NCI-H1092 treated with DMSO at 0.1 percent for 48 hours (cell line): ENCODE measurements around the gene GUCA1A.
"Not testable (repeated sequence)": the region's sequence is repeated elsewhere in the genome, so short reads cannot be mapped to it uniquely, and the experiment has no call there.

ENCODE experiments used
- DNase-seq: peaks from one replicate; lab custom pipeline; 2025; lab: John Stamatoyannopoulos, UW

The GUCA1A gene

GRCh38 chr6:42177514-42178364 is 4.6 kb downstream of the GUCA1A start:
- DNase-seq, result no peak

GRCh38 chr6:42179261-42179944 is 6.2 kb downstream of the GUCA1A start:
- no peak for DNase-seq

GRCh38 chr6:42179945-42180313 is 6.8 kb downstream of the GUCA1A start:
- DNase-seq, result no peak

DNA sequence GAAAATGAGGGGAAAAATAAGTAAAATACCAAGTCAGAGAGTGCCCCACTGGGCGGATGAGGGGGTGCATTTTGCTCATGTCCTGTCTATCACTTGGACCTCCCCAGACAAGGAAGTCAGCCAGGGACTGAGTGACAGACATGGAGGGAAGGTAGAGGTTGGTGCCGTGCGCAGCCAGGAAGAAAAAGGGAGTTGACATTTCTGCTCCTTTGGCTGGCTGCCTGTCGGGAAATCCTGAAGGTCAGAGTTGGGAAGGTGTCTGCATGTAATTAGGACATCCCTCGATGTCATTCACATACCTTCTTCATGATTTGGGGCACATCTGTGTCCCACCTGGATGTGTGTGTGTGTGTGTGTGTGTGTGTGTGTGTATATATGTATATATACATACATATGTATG is 8.9 kb downstream of the GUCA1A start:
- no peak for DNase-seq

- DNase-seq, result no peak
Measured at GRCh38 chr6:42184475-42184874, 11.3 kb downstream of the GUCA1A start.

DNA sequence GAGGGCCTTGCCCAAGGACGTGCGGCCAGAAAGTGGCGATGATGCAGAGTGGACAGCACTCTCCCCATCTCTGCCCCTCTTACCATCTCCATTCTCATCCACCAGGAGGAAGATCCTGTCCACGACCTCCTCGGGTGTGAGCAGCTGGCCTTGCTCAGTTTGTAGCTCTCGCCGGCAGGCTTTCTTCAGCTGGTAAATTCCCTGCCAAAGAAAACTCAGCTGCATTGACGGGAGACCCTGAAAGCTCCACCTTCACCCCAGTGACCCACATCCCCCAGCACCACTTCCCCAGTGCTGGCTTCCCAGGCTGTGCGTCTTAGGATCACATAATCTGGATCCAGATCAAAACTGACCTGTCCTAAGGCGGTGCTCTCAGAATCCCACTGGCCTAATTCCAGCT is 12.4 kb downstream of the GUCA1A start:
- DNase-seq, result no peak

DNA sequence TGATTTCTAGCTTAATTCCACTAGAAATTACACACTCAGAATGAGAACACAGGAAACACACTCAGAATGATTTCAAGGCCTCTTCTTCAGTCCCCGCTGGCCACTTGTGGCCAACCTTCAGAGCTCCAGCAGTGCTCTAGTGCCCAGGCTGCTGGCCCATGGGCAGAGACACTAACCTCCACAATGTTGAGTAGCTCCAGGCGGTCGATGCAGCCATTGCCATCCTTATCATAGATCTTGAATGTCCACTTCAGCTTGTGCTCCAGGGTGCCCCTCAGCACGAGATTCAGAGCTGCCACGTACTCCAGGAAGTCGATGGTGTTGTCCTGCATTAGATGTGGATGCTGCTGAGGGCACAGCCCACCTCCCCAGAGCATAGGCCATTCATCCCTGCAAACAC is 15.2 kb downstream of the GUCA1A start:
- DNase-seq, result no peak

- no peak for DNase-seq
Measured at GRCh38 chr6:42190554-42191183, 17.5 kb downstream of the GUCA1A start.

- DNase-seq, result not testable (repeated sequence)
Measured at GRCh38 chr6:42192385-42192784, 19.2 kb downstream of the GUCA1A start.

DNA sequence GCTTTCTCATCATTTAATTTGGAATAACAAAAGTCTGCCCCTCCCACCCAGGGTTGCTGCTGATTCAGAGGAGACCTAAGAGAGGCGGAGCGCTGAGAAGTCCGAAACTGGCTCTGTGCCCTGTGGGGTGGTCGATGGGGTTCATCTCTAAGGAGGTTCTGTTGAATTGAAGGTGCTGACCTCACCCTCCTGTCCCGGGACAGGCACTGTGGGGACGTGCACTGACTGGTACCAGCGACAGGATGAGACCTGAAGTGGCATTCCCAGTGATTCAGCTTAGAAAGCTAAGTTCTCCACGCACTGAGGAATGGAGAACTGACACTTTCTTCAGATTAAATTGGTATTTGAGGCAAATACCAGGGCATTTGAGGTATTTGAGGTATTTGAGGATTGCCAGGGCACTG is 20.3 kb downstream of the GUCA1A start:
- no peak for DNase-seq

DNA sequence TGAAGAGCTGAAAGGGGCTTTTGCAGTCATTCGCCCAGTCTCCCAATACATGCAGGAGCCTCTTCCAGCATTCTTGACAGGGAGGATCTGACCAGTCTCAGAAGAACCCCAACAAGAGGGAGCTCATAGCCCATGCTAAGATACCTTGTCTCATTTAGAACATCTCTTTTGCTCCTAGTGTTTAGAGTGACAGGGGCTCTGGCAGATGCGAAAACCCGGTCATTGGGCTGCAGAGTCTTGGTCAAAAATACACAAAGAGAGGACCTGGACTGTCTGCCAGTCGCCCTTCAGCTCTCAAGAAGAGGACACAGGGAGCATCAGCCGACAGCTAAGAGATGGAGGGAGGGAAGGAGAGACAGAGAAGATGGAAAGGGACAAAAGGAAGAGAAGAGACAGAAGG is 20.9 kb downstream of the GUCA1A start:
- DNase-seq, result no peak

DNA sequence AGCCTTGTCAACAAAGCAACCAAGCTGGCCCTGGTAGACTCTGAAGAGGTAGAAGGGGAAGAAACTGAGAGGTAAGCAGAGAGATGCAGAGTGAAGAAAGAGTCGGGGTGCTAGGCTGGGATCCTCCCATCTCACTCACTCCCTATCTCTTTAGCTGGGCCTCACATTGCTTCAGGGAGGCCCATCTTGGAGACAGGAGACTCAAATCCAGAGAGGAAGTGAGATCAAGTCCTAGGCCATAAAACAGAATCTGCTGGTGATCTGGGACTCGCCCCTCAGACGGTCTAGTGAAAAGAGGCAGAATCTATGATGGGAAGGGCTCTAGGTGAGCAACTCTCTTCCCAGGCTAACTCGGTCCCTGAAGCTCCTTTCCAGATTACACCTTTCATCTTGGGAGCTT is 22.3 kb downstream of the GUCA1A start:
- DNase-seq, result no peak

DNA sequence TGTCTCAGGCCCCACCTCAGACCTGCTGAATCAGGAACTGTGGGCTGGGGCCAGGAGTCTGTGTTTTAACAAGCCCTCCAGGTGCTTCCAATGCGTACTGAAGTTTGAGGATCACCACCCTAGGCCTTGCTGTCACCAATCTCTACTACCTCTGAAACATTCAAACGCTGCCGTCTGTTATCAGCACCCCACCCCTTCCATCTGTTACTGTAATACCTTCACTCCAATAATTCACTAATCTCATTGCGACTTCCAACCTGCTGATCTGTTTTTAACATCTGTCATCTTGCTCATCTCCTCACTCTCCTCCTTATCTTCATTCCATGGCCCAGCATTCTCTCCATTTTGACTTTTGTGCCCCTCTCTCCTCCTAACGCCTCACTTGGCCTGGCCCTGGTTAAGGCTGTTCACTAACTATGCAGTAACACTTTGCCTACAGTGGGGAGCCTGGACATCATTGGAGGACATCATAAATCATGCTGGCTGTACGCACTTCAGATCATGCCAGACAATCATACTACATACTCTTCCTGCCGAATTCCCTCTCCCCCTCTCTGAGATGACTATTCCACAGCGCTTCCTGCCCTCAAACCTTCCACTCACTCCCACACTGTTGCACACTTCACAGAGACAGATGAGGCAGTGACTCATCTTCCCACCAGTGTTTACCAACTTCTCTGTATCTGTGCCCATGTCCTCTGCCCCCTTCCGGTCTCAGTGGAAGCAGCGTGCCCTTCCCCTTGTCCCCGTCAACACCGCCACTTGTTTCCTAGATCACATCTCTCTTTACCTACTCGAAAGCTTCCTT is 24.6 kb downstream of the GUCA1A start:
- DNase-seq, result no peak

- peak; percentile 58 for DNase-seq
Measured at GRCh38 chr6:42199106-42199981, 26.2 kb downstream of the GUCA1A start.

GRCh38 chr6:42200035-42200434 is 26.9 kb downstream of the GUCA1A start:
- DNase-seq, result peak; percentile 59

GRCh38 chr6:42201382-42201781 is 28.2 kb downstream of the GUCA1A start:
- DNase-seq, result no peak

DNA sequence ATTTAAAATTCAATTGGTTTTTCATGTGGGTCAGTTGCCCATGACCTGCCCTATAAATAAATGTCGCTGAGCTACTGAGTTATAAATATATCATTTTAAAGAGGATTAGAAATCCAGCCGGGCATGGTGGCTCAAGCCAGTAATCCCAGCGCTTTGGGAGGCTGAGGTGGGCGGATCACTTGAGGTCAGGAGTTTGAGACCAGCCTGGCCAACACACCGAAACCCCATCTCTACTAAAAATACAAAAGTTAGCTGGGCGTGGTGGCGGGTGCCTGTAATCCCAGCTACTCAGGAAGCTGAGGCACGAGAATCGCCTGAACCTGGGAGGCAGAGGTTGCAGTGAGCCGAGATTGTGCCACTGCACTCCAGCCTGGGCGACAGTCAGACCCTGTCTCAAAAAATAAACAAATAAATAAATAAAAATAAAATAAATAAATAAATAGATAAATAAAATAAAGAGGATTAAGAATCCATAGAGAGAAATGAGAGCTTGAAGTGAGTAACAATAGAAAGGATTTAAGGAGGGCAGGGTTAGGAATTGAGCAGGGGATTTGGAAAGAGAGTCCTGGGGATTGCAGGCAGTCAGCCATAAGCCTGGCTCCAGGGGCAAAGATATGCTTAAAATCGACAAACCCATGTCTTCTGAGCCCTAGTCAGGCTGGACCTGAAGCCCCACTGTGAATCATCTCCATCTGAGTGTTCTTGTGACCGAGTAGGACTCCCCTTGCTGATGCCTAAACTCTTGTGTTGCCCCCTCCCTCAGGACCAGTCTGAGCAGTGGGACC is 29.2 kb downstream of the GUCA1A start:
- DNase-seq, result not testable (repeated sequence)

- DNase-seq, result no peak
Measured at GRCh38 chr6:42203183-42203582, 30.0 kb downstream of the GUCA1A start.

DNA sequence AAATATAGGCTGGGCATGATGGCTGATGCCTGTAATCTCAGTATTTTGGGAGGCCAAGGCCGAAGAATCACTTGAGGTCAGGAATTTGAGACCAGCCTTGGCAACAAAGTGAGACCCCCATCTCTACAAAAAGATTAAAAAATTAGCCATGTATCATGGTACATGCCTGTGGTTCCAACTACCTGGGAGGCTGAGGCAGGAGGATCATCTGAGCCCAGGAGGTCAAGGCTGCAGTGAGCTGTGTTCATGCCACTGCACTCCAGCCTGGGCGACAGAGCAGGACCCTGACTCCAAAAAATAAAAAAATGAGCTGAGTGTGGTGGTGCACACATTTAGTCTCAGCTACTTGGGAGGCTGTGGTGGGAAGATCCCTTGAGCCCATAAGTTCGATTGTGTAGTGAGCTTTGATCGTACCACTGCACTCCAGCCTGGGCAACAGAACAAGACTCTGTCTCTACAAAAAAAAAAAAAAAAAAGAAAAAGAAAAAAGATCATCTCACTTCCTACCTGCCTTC is 31.7 kb downstream of the GUCA1A start:
- no peak for DNase-seq

DNA sequence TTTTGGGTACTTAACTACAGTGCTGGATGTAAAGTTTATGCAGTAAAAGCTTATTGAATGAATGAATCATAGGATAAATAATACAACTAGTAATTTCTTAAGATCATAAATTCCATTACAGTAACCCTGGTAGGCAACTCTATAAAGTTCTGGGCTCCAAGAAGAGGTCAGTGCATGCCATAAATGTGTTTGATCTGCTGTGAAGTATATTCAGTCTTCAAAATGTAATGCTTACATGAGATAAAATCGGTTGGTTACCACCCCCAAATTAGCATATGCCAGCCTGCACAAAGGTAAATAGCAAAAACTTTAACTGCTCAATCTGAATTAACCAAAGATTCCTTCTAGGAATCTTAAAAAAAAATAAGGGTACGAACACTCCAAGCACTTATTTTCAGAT is 34.4 kb downstream of the GUCA1A start:
- not testable (repeated sequence) for DNase-seq
